Fibroblast of skin of left quadriceps (primary cell): ENCODE data around the gene DUSP5.
A peak's percentile ranks its signal among the peaks of the same experiment; 100 is the strongest.
"Not testable (repeated sequence)": the region's sequence is repeated elsewhere in the genome, so short reads cannot be mapped to it uniquely, and the experiment has no call there.

Source experiments
- DNase-seq, 2 experiments: peaks; one replicate each; pipeline ENCODE4 v3.0.0-alpha.2; 2013; ENCODE audit warnings: low read depth in 2 of 2

The DUSP5 gene, protein sequence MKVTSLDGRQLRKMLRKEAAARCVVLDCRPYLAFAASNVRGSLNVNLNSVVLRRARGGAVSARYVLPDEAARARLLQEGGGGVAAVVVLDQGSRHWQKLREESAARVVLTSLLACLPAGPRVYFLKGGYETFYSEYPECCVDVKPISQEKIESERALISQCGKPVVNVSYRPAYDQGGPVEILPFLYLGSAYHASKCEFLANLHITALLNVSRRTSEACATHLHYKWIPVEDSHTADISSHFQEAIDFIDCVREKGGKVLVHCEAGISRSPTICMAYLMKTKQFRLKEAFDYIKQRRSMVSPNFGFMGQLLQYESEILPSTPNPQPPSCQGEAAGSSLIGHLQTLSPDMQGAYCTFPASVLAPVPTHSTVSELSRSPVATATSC

DNA sequence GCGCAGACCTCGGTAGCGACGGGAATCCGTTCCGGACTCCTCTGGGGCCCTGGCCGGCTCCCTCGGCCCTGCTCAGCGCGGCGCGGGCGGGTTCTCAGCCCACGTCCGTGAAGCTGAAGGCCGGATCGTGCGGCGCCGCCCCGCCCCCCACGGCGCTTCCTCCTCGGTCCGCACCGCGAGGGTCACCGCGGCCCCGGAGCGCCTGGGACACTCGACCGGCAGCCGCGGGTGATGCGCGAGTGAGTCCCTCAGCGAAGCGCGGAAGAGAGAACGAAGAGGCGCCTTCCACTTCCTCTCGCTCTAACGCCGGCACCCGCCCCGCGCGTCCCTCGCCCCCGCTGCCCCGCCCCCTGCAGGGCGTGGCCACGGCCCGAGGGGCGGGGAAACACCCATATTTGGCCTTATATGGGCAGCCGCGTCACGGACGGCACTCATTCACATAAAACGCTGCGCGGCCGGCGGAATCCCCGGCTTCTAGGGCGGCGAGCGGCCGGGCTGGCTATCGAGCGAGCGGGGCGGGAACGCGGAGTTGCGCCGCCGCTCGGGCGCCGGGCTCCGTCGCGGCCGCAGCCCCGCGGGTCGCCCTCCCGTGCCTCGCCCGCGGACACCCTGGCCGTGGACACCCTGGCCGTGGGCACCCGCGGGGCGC is at the start of gene DUSP5:
TSS of gene DUSP5 (plus strand) at position 470 of the 649 bp plus-strand sequence. CDS start 215 bp downstream, outside the sequence.
- peak; percentile 93 for DNase-seq

DNA sequence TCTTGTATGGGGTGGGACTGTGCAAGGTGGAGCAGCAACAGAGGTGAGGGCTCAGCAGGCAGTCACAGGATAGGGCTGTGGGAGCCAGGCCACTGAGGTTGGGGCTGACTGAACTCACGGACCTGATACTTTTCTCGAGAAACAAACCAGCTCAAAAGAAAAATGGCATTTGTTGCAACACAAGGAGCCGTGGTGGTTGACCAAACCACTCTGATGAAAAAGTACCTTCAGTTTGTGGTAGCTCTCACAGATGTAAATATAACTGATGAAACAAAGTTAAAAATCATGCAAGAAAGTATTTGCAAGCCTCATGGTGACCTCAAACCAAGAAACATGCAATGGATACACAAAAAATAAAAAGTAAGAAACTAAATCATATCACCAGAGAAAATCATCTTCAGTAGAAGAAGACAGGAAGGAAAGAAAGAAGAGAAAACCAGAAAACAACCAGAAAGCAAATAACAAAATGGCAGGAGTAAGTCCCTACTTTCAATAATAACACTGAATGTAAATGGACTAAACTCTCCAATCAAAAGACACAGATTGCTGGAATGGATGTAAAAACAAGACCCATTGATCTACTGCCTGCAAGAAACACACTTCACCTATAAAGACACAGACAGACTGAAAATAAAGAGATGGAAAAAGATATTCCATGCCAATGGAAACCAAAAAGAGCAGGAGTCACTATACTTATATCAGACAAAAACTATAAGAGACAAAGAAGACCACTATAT is 48.9 kb upstream of the DUSP5 start:
- no peak for DNase-seq

DNA sequence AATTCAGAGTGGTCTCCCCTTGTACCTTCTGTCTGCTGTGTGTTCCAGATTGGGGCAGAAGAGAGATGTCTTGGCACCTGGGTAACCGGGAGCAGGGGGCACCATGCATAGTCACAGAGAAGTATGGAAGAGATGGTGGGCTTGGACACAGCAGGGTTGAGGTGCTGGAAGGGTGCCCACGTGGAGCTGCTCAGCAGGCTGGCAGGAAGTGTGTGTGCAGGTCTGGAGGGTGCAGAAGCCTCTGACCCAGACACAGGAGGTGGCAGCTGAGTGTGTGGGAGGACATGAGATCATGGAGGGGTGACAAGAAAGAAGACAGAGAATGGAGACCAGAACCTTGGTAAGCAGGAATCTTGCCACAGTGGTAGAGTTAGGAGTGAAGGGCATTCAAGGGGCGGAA is 42.3 kb upstream of the DUSP5 start:
- no peak for DNase-seq

DNA sequence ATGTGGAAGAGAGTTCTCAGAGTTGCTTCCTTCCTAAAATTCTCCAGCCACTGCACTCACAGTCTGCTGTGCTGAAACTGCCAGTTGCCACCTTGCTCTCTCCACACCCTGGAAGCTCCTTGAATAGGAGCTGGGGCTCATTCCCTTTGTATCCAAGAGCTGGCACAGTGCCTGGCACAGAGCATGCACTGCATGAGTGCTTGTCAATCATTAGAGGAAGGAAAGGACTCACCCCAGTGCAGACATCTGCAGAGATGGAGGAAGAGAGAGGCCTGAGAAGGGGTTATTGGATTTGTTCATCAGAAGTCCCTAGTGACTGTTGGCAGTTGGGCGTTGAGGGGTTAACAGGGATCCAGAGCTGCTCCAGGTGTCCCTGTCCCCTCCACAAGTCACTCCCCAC is 41.7 kb upstream of the DUSP5 start:
- no peak for DNase-seq

DNA sequence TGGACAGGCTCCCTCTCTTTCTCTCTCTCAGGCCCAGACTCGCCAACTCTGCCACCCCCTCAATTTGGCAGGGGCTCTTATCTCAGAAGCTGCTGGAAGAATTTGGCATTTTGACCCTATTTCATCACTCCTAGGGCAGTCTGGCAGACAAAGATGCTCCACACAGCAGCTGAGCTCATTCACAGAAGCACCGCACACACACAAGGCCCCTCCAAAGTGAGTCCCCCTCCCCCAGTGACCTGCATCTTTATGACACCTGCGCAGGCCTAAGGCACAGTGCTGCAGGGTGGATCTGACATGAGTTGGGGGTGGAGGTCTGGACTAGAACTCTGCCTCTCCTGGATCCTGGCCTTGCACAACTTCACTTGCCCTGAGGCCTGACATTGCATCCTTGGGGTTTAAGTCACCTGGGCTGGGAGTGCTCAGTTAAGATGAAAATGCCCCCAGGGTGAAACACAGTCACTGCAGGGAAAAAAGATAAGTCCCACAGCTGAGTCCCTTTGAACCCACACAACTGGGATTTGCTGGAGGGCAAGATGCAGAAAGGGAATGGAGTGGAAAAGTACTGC is 41.1 kb upstream of the DUSP5 start:
- no peak for DNase-seq

DNA sequence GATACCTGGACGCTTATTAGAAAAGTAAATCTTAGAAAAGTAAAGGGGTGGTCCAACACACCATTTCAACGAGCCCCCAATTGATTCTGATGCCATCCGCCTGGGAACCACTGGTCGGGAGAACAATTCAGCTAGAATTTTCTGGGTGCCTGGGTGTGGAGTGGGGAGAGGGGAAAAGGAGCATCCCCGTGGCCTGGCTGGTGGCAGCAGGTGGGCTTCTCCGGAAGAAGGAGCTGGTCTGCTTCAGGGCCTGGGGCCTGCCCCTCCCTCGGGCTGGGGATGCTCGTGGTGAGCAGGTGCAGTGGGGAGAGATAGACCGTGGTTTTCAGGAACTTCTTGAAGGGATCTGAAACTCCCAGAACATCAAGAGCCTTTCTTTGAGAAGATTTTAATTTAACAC is 39.9 kb upstream of the DUSP5 start:
- no peak for DNase-seq

DNA sequence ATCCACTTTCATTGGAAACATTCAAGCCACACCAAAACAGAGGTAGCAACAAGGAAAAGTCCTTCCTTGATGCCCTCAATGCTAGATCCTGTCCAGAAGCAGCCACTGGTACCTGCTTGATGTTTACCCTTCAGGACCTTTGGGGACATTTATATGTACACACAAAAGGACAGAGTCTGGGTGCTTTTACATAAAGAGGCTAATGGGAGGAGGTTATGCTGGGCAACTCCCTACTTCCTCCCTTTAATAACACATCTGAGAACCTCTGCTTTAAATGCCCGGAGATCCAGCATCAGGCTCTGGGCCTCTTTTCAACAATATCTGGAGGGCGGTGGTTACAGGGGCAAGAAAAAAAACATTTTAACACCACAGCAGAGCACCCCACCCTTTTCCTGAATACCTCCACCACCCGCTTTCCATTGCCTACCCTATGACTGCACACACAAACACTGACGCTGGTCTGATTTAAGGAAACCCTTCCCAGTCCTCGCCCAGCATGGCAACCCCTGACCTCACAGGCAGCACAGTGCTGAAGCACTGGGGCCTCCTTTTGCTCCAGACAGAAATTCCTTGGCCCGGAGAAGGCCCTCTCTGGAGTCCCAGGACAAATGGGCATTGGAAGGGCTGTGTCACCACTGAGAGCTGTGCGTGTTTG is 39.3 kb upstream of the DUSP5 start:
- no peak for DNase-seq

DNA sequence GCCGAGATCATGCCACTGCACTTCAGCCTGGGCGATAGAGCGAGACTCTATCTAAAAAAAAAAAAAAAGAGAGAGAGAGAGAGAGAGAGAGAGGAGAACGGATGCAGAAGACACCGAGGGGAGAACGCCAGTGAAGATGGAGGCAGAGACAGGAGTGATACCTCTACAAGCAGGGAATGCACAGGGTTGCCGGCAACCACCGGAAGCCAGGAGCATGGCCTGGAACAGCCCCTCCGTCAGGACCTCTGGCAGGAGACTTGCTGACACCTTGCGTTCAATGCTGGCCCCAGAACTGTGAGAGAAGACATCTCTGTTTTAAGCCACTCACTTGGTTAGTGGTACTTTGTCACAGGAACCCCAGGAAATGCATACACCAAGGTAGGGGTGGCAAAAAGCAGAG is 38.1 kb upstream of the DUSP5 start:
- DNase-seq, result no peak

DNA sequence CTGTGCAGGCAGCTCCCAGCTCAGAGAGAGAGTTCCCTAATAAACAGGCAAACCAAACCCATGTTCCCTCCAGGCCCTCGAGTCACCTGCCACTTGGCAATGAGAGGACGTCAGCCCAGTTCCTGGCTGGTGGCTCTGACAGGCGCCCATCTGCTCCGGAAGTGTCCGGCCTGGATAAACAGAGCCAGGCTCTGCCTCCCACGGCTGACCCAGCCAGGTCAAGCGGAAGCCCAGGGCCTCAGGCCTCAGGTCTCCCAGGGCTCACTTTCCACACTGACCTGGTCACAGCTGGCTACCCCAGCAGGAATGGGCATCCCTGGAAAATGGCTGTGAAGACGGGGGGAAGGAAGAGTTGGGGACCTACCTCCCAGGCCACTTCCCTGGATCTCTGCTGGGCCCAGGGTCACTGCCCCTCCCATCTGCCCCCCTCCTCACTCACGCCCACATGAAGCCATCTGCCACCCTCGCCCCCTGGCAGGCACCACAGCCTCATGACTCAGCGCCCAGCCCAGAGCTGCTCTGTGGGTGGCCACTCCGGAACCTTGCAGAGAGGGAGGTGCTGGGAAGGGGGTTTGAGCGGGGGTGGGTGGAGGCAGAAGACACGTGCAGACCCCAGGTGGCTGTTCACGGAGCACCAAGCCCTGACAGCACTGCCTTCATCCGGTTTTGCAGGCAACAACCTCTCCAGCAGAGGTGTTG is 37.4 kb upstream of the DUSP5 start:
- DNase-seq, result no peak

DNA sequence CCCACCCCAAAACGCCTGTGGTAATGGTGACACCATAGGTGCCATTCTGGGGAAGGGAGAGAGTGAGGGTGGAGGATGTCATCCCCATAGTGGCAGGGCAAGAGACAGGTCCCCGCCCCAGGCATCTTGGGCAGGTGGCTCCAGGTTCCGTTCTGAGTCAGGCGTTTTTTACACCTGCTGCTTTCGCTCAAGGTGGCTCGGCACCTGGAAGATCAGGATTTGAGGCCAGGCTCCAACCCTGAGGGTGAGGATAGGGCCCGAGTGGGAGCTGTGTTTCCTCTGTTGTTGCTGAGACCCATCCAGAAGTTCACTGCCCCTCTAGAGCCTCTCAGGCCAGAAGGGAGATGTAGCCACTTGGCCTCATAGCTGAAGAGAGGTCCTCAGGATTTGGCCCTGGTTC is 36.6 kb upstream of the DUSP5 start:
- no peak for DNase-seq

DNA sequence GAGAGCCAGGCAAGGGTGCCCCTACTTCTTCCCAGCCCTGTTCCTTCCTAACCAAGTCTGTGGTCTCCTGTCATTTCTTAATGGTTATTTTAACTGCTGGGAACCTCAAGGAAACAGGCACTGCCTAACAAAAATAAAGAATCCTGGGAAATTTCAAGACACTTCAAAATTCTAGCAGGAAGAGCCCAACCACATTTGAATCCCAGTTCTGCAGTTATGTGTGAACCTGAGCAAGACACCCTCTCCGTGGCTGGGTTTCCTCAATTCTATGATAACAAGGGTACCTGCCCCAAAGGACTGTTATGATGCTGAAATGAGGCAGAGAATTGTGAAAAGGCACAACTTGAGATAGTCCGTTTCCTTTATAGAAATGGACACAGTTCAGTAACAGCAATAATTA is 36.2 kb upstream of the DUSP5 start:
- DNase-seq, result no peak

DNA sequence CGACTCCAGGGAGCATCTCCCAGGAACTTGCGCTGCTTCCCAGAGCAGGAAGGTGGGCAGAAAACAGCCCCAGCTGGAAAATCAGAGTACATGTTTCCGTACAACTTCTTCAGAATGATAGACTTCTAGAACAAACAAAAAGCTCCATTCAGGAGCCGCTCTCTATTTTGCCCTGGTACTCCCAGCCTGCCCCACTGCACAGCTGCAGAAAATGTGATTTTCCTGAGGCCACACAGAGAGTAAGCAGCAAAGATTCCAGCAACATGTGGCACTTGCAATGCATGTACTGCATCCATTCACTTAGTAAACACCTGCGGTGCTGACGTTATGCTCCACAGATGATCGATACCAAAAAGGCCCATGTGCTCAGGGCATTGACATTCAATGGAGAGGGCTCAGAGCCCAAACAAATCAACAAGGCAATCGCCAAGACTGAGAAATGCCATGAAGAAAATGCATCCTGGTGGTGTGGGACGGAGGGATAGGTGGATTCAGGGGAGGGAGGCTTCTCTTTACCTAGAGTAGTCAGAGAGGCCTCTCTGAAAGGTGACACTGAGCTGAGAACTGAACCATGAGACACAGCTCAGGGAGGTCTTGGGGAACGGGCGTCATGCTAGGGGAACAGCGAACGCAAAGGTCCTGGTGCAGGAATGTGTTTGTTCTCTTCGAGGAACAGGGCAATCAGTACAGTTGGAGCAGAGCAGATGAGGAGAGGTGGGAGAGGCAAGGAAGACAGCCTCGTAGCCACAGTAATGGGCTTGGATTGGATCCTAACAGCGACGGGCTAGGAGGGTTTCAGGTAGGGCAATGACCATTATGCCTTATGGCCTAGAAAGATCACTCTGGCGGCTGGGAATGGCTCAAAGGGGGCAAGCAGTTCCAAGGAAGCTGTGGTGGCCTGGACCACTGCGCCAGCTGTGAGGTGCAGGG is 35.3 kb upstream of the DUSP5 start:
- no peak for DNase-seq

DNA sequence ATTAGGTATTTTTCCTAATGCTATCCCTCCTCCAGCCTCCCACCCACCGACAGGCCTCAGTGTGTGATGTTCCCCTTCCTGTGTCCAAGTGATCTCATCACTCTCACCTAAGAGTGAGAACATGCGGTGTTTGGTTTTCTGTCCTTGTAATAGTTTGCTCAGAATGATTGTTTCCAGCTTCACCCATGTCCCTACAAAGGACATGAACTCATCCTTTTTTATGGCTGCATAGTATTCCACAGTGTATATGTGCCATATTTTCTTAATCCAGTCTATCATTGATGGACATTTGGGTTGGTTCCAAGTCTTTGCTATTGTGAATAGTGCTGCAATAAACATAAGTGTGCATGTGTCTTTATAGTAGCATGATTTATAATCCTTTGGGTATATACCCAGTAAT is 29.4 kb upstream of the DUSP5 start:
- not testable (repeated sequence) for DNase-seq

DNA sequence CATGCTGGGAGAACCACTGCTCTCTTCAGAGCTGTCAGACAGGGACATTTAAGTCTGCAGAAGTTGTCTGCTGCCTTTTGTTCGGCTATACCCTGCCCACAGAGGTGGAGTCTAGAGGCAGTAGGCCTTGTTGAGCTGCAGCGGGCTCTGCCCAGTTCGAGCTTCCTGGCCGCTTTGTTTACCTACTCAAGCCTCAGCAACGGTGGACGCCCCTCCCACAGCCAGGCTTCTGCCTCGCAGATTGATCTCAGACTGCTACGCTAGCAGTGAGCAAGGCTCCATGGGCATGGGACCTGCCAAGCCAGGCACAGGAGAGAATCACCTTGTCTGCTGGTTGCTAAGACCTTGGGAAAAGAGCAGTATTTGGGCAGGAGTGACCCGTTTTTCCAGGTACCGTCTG is 27.2 kb upstream of the DUSP5 start:
- not testable (repeated sequence) for DNase-seq

DNA sequence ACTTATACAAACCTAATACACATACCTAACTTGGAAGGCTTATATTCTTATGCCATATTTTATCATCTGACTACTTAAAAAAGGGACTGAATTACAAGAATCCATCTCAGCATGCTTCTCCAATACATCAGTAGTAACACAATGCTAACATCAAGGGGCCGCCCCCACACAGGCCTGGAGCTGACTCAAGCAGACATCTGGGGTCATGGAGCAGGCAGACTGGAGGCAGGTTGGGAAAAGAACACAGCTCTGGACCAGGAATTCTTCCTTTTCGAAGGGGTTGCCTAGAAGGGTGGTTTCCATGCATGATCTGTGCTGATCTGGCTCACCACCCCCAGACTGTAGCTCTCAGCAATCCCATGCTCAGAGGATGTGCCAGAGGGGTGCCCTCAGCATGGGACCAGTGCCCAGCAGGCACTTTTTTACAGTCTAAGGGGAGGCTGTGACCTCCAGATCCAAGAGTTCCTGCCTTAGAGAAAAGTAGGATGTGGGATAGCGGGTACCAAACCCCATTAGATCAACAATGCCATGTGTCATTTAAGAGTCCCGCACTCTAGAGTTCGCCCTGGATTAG is 26.1 kb upstream of the DUSP5 start:
- no peak for DNase-seq

DNA sequence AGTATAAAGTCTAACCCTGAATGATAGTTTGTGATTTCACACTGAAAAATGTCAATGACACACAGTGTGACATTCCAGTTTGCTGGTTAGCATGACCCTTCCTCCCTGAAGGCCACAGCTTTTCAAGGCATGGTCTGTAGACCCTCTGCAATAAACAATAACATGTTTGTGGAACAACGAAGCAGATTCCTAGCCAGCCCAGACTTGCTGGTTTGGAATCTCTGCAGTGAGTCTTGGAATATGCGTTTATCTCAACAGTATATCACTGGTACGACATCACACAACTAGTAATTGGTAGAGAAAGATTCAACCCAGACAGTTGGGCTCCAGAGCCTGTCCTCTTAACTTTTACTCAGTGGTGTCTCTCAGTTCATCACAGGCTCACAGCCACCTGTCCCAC is 23.7 kb upstream of the DUSP5 start:
- DNase-seq, result no peak

DNA sequence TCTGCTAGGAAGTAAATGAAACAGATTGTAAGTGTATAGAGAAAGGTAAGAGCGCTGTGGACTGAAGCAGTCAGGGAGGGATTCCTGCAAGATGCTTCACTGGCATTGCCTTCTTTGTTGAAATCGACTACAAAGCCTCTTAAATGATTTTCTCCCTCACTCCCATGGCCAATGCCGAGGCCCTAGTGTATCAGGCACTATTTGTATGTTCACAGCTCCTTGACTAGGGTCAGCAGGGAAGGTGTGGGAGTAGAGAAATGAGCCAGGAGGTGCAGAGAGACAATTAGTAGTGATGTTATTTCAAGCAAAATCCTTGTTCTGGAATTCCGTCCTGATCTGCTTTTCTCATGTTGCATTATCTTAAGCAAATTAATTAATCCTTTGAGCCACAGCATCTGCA is 22.9 kb upstream of the DUSP5 start:
- no peak for DNase-seq

DNA sequence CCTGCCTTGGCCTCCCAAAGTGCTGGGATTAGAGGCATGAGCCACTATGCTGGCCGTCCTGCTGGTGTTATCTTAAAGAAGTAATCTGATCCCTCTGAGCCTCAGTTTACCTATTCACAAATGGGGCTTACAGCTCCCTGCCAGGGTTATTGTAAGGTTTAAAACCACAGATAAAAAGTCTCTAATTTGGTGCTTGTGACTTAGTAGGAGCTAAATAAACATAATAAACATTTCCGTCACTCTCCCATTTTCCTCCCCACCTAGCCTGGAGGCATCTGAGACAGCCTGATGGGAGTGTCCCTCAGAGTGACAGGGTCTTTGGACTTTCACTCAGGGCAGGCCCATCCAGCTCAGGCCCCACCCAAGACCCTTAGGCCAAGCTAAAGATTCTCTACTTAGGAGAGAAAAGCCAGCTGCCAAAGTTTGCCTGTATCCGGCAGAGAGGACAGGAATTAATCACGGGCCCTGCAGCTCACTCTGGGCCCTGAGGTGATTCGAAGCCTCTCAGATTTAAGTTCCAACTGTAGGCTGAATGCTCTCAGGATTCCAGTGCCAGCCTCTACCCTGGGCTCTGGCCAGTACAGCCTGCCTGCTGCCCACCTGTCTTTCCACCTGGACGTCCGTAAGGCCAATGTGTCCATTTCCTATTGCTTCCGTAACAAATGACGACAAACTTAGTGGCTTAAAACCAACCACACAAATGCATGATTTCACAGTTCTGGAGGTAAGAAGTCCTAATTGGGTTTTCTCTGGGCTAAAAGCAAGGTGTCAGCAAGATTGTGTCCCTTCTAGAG is 21.8 kb upstream of the DUSP5 start:
- no peak for DNase-seq

DNA sequence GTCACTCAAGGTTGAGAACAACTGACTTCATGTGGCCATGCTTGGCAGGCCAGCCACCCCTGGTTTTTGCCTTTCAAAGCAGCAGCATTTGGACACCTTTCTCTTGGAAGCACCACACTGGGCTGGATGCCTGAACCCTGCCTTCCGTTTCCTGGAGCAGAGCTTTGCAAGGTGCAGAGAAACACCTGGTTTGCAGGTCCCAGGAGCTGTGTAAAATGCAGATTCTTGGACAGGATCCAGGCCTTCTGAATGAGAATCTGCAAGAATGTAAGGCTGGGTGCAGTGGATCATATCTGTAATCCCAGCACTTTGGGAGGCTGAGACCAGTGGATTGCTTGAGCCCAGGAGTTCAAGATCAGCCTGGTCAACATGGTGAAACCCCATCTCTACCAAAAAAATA is 18.0 kb upstream of the DUSP5 start:
- no peak for DNase-seq
